Measurements from ENCODE around the gene MUC6. TPM values are rescaled to one million over a fixed set of nuclear protein-coding genes. Genes with fewer than 3 reads are reported as not detected.

Gene MUC6
- total RNA-seq, 4 donors from 2014 or later = 0.19 TPM; not detected in 3

- TF ChIP-seq POLR2A (IDR thresholded peaks at IDR 0.05) (no peak), CTCF (IDR thresholded peaks at IDR 0.05) (no peak)
- Histone ChIP-seq H3K27me3 (no peaks in the 10 kb centered on the region), H3K4me1 (no peaks in the 10 kb centered on the region), H3K36me3 (peaks cover 32 to 92% (median 32%) of the 10 kb centered on the region in 3 donors), H3K27ac (no peak overlapping the region), H3K9me3 (no peaks in the 10 kb centered on the region), H3K4me3 (no peak overlapping the region)
- WGBS, 2 donors = 92 to 96% methylated on average over 21 to 24 of the region's 26 CpGs
- DNase-seq = no peak
- intact Hi-C loops (cut with DNase I) = no loop called here
These were observed 63.9 kb downstream of the MUC6 start for GRCh38 chr11:972523-973211.

DNA sequence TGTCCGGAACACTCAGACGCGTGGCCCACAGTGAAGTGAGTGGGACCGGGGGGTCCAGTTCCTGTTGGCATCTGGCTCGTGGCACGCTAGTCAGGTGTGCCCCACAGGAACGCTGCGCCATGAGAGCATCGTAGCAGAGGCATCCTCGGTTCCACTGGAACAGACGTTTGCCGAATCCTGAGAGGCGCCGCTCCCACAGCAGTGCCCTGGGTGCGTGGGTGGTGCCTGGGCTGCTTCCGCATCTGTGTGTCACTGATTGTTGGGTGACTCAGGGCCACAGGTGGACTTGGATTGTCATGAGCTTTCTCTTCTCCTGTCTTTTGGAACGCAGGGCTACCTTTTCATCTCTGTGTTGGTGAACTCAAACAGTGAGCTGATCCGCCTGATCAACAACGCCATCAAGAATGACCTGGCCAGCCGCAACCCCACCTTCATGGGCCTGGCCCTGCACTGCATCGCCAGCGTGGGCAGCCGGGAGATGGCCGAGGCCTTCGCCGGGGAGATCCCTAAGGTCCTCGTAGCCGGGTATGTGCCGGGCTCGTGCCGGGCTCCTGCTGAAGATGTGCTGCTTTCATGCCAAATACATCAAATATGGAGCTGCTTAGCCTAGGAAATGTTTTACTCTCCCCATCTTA lies 64.7 kb downstream of the MUC6 start:
- no peaks in the 10 kb centered on the region for H3K9me3 ChIP-seq
- H3K4me3 ChIP-seq = no peak overlapping the region
- DNase-seq = no peak
- no peaks in the 10 kb centered on the region for H3K27me3 ChIP-seq
- H3K4me1 ChIP-seq = peaks cover 0 to 2% (median 0%) of the 10 kb centered on the region in 3 donors
- H3K27ac ChIP-seq = no peak overlapping the region
- TF ChIP-seq CTCF (IDR thresholded peaks at IDR 0.05) = no peak
- no peak for TF ChIP-seq POLR2A (IDR thresholded peaks at IDR 0.05)
- 88 to 95% methylated on average over 6 to 19 of the region's 31 CpGs for WGBS, 2 donors
- intact Hi-C loops (cut with DNase I) = no loop called here
- peaks cover 28 to 83% (median 32%) of the 10 kb centered on the region in 3 donors for H3K36me3 ChIP-seq

DNA sequence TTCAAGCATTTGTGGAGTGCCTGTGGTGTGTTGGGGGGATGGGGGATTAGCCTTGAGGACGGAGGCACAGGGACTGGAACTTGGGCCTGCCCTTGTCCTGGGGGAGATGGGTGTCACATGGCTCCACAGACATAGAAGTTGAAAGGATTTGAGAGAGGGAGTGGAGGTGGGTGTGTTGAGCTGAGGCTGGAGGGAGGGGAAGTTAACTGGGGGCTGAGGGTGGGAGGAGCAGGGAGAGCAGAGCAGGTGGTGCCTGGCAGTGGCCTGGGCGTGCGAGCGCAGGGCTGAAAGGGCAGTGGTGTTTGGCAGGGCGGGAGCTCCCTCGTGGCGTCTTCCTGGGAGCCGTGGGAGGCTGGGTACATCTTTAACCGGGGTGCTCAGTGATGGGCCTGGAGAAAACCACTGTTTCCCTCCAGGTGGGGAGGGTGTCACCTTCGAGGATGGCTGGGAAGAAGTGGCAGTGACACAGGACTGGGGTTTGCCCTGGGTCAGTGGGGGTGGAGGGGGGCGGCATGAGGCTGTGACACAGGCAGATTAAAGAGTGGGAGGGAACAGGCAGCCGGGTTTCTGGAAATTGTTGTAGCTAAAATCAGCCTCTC lies 65.3 kb downstream of the MUC6 start:
- Histone ChIP-seq H3K27ac (no peak overlapping the region), H3K27me3 (no peaks in the 10 kb centered on the region), H3K4me1 (peaks cover 0 to 9% (median 5%) of the 10 kb centered on the region in 3 donors), H3K9me3 (no peaks in the 10 kb centered on the region), H3K36me3 (peaks cover 28 to 77% (median 32%) of the 10 kb centered on the region in 3 donors), H3K4me3 (no peak overlapping the region)
- no peak for TF ChIP-seq CTCF (IDR thresholded peaks at IDR 0.05)
- TF ChIP-seq POLR2A (IDR thresholded peaks at IDR 0.05) = no peak
- intact Hi-C loops (cut with DNase I) = no loop called here
- no peak for DNase-seq
- WGBS, 2 donors = 80 to 84% methylated on average over 12 of the region's 12 CpGs

DNA sequence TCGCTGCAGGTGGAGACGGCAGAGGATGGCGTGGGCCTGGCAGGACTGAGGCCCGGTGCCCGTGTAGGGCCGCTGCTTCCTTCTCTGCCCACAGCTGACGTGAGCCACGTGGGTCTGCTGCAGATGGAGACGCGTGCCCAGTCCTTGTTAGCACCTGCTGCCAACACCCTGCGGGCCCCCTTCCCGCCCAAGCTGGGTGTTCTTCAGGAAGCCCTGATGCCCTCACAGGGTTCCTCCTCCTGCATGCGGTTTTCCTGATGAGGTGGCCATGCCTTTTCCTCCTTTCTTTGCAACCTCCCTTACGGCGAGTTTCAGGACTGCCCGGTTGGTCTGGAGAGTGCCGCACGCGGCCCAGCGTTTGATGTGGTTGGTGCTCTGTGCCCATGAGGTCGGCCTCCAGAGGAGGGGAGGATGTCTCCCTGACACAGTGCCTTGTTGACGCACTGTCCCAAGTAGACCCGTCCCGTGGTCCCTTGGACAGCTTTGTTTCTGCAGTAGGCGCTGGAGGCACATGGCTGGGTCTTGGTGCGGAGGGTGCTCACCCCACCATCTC lies 66.1 kb downstream of the MUC6 start:
- 66 to 86% methylated on average over 8 to 22 of the region's 26 CpGs for WGBS, 2 donors
- TF ChIP-seq CTCF (IDR thresholded peaks at IDR 0.05) = no peak
- no peak for TF ChIP-seq POLR2A (IDR thresholded peaks at IDR 0.05)
- DNase-seq = no peak
- Histone ChIP-seq H3K27ac (no peak overlapping the region), H3K4me3 (no peak overlapping the region), H3K36me3 (peaks cover 28 to 69% (median 32%) of the 10 kb centered on the region in 3 donors), H3K4me1 (peaks cover 0 to 17% (median 5%) of the 10 kb centered on the region in 3 donors), H3K9me3 (no peaks in the 10 kb centered on the region), H3K27me3 (no peaks in the 10 kb centered on the region)
- intact Hi-C loops (cut with DNase I) = no loop called here
